Activated naive CD8-positive, alpha-beta T cell treated with anti-CD3 and anti-CD28 coated beads, Interleukin-2, amount 10 ng/mL, durations not matched to agents 7 days and 5 days (primary cell): Measurements from ENCODE around the gene XK. TPM values are rescaled to one million over a fixed set of nuclear protein-coding genes. Genes with fewer than 3 reads are reported as not detected.

ENCODE experiments used
- ATAC-seq: fragments of 150-1000 bp; cut with Tn5 transposase; one replicate; pipeline ENCODE4 v1.10.0; 2021; ENCODE audit warnings: low read depth, moderate library complexity
- POLR2A ChIA-PET: fragments of 350-600 bp; sonication (Branson Sonifier 250); formaldehyde crosslinking; loops from one replicate; lab custom pipeline; 2021; ENCODE audit warnings: antibody characterized with exemption; lab: Charles Lee
- DNase-seq: peaks from one replicate; pipeline ENCODE4 v3.0.0; 2021
- H3K27ac Mint-ChIP-seq: one replicate; pipeline ENCODE4 v1.8.0; 2022; ENCODE audit warnings: mild to moderate bottlenecking, mixed read lengths
- H3K27me3 Mint-ChIP-seq: one replicate; pipeline ENCODE4 v1.8.0; 2022; ENCODE audit warnings: mild to moderate bottlenecking, moderate library complexity, mixed read lengths
- H3K36me3 Mint-ChIP-seq: one replicate; pipeline ENCODE4 v1.8.0; 2021; ENCODE audit warnings: mild to moderate bottlenecking, mixed read lengths
- H3K4me1 Mint-ChIP-seq: one replicate; pipeline ENCODE4 v1.8.0; 2021; ENCODE audit warnings: mixed read lengths
- H3K4me3 Mint-ChIP-seq: one replicate; pipeline ENCODE4 v1.8.0; 2022; ENCODE audit warnings: mild to moderate bottlenecking, moderate library complexity, mixed read lengths
- H3K9me3 Mint-ChIP-seq: one replicate; pipeline ENCODE4 v1.8.0; 2021; ENCODE audit warnings: mixed read lengths
- total RNA-seq, 2 experiments: library from RNA; stranded (reverse); gene quantifications; one replicate each; pipeline ENCODE4 v1.2.3, GENCODE V29; 2021

XK gene
- total RNA-seq, 2 experiments from 2014 or later: 0.08 TPM; not detected in 1

GRCh38 chrX:37690119-37690518 is 4.5 kb downstream of the XK start:
- H3K4me3 Mint-ChIP-seq: no peak overlapping the region
- POLR2A ChIA-PET: no interaction called here
- H3K4me1 Mint-ChIP-seq: no peaks in the 10 kb centered on the region
- DNase-seq (no peak), ATAC-seq (no peak)
- no peaks in the 10 kb centered on the region for H3K36me3 Mint-ChIP-seq
- peaks cover 7% of the 10 kb centered on the region for H3K27me3 Mint-ChIP-seq
- no peak overlapping the region for H3K27ac Mint-ChIP-seq
- H3K9me3 Mint-ChIP-seq: no peaks in the 10 kb centered on the region

GRCh38 chrX:37692918-37693317 is 7.3 kb downstream of the XK start:
- Mint-ChIP-seq H3K27me3 (peaks cover 4% of the 10 kb centered on the region), H3K36me3 (no peaks in the 10 kb centered on the region), H3K9me3 (no peaks in the 10 kb centered on the region), H3K27ac (no peak overlapping the region), H3K4me1 (no peaks in the 10 kb centered on the region), H3K4me3 (no peak overlapping the region)
- no peak for ATAC-seq
- POLR2A ChIA-PET: no interaction called here
- DNase-seq: no peak

- Mint-ChIP-seq H3K27me3 (peaks cover 4% of the 10 kb centered on the region), H3K4me1 (no peaks in the 10 kb centered on the region), H3K36me3 (no peaks in the 10 kb centered on the region), H3K9me3 (no peaks in the 10 kb centered on the region), H3K27ac (no peak overlapping the region), H3K4me3 (no peak overlapping the region)
- POLR2A ChIA-PET: no interaction called here
- DNase-seq (no peak), ATAC-seq (no peak)
These were observed 11.7 kb downstream of the XK start for GRCh38 chrX:37697169-37697760.

GRCh38 chrX:37701588-37701987 is 16.0 kb downstream of the XK start:
- Mint-ChIP-seq H3K9me3 (no peaks in the 10 kb centered on the region), H3K4me3 (no peak overlapping the region), H3K27ac (no peak overlapping the region), H3K27me3 (peaks cover under 1% of the 10 kb centered on the region), H3K4me1 (no peaks in the 10 kb centered on the region), H3K36me3 (no peaks in the 10 kb centered on the region)
- POLR2A ChIA-PET: no interaction called here
- DNase-seq (no peak), ATAC-seq (no peak)

GRCh38 chrX:37711991-37712390 is 26.4 kb downstream of the XK start:
- POLR2A ChIA-PET: no interaction called here
- ATAC-seq (no peak), DNase-seq (no peak)
- Mint-ChIP-seq H3K27me3 (peaks cover 4% of the 10 kb centered on the region), H3K36me3 (no peaks in the 10 kb centered on the region), H3K27ac (no peak overlapping the region), H3K4me3 (no peak overlapping the region), H3K4me1 (no peaks in the 10 kb centered on the region), H3K9me3 (no peaks in the 10 kb centered on the region)

GRCh38 chrX:37712458-37712857 is 26.9 kb downstream of the XK start:
- POLR2A ChIA-PET: no interaction called here
- no peak overlapping the region for H3K4me3 Mint-ChIP-seq
- H3K9me3 Mint-ChIP-seq: no peaks in the 10 kb centered on the region
- no peak for ATAC-seq
- H3K27ac Mint-ChIP-seq: no peak overlapping the region
- H3K27me3 Mint-ChIP-seq: peaks cover 4% of the 10 kb centered on the region
- no peaks in the 10 kb centered on the region for H3K36me3 Mint-ChIP-seq
- H3K4me1 Mint-ChIP-seq: no peaks in the 10 kb centered on the region
- no peak for DNase-seq

- Mint-ChIP-seq H3K9me3 (peaks cover 7% of the 10 kb centered on the region), H3K36me3 (peaks cover 2% of the 10 kb centered on the region)
These were observed 28.9 kb downstream of the XK start for GRCh38 chrX:37714479-37714878.

GRCh38 chrX:37716602-37717001 is 31.0 kb downstream of the XK start:
- DNase-seq (no peak), ATAC-seq (no peak)
- POLR2A ChIA-PET: no interaction called here
- no peak overlapping the region for H3K4me3 Mint-ChIP-seq
- peaks cover 2% of the 10 kb centered on the region for H3K4me1 Mint-ChIP-seq
- peaks cover 4% of the 10 kb centered on the region for H3K27me3 Mint-ChIP-seq
- peaks cover 7% of the 10 kb centered on the region for H3K9me3 Mint-ChIP-seq
- peaks cover 2% of the 10 kb centered on the region for H3K36me3 Mint-ChIP-seq
- H3K27ac Mint-ChIP-seq: no peak overlapping the region

More at GRCh38 chrX:37714479-37714878, 28.9 kb downstream of the XK start:
- Mint-ChIP-seq H3K27ac (no peak overlapping the region), H3K27me3 (peaks cover 4% of the 10 kb centered on the region), H3K4me3 (no peak overlapping the region), H3K4me1 (peaks cover 2% of the 10 kb centered on the region)
- DNase-seq (no peak), ATAC-seq (no peak)
- POLR2A ChIA-PET: no interaction called here

GRCh38 chrX:37717708-37718107 is 32.1 kb downstream of the XK start:
- H3K27ac Mint-ChIP-seq: no peak overlapping the region
- POLR2A ChIA-PET: no interaction called here
- H3K4me1 Mint-ChIP-seq: peaks cover 2% of the 10 kb centered on the region
- H3K4me3 Mint-ChIP-seq: no peak overlapping the region
- peaks cover 7% of the 10 kb centered on the region for H3K9me3 Mint-ChIP-seq
- H3K27me3 Mint-ChIP-seq: peaks cover 4% of the 10 kb centered on the region
- no peak for DNase-seq
- no peak for ATAC-seq
- peaks cover 2% of the 10 kb centered on the region for H3K36me3 Mint-ChIP-seq

GRCh38 chrX:37722595-37722994 is 37.0 kb downstream of the XK start:
- Mint-ChIP-seq H3K27ac (no peak overlapping the region), H3K9me3 (peaks cover 7% of the 10 kb centered on the region), H3K27me3 (peaks cover 4% of the 10 kb centered on the region), H3K4me1 (peaks cover 2% of the 10 kb centered on the region), H3K4me3 (no peak overlapping the region), H3K36me3 (peaks cover 2% of the 10 kb centered on the region)
- POLR2A ChIA-PET: no interaction called here
- no peak for ATAC-seq
- no peak for DNase-seq

GRCh38 chrX:37726346-37726745 is 40.8 kb downstream of the XK start:
- Mint-ChIP-seq H3K27ac (no peak overlapping the region), H3K36me3 (no peaks in the 10 kb centered on the region), H3K4me3 (no peak overlapping the region), H3K27me3 (peaks cover 4% of the 10 kb centered on the region), H3K9me3 (no peaks in the 10 kb centered on the region), H3K4me1 (no peaks in the 10 kb centered on the region)
- ATAC-seq: no peak
- POLR2A ChIA-PET: no interaction called here
- DNase-seq: no peak

GRCh38 chrX:37745354-37745753 is 59.8 kb downstream of the XK start:
- H3K4me3 Mint-ChIP-seq: no peak overlapping the region
- no peaks in the 10 kb centered on the region for H3K9me3 Mint-ChIP-seq
- H3K4me1 Mint-ChIP-seq: peaks cover 15% of the 10 kb centered on the region
- H3K27ac Mint-ChIP-seq: peak overlapping the region; percentile 78
- DNase-seq (peak; percentile 79), ATAC-seq (peak; percentile 85)
- peaks cover 2% of the 10 kb centered on the region for H3K36me3 Mint-ChIP-seq
- peaks cover 2% of the 10 kb centered on the region for H3K27me3 Mint-ChIP-seq
- POLR2A ChIA-PET: interaction anchor here (0.7 to 2.2 kb wide), 4 partner anchors 9 to 79 kb away, joined by 3 to 15 read pairs (median 6); no protein-coding TSS in a partner anchor

GRCh38 chrX:37745835-37746217 is 60.2 kb downstream of the XK start:
- Mint-ChIP-seq H3K4me1 (peaks cover 15% of the 10 kb centered on the region), H3K27ac (peak overlapping the region; percentile 78), H3K36me3 (peaks cover 2% of the 10 kb centered on the region), H3K27me3 (peaks cover 2% of the 10 kb centered on the region), H3K9me3 (no peaks in the 10 kb centered on the region), H3K4me3 (no peak overlapping the region)
- ATAC-seq: peak; percentile 39
- DNase-seq: no peak
- POLR2A ChIA-PET: interaction anchor here (0.7 to 2.2 kb wide), 4 partner anchors 9 to 79 kb away, joined by 3 to 15 read pairs (median 6); no protein-coding TSS in a partner anchor

- peak overlapping the region; percentile 78 for H3K27ac Mint-ChIP-seq
- DNase-seq: no peak
- H3K27me3 Mint-ChIP-seq: peaks cover 2% of the 10 kb centered on the region
- H3K36me3 Mint-ChIP-seq: peaks cover 3% of the 10 kb centered on the region
- H3K4me3 Mint-ChIP-seq: peak overlapping the region; percentile 2
- H3K4me1 Mint-ChIP-seq: peaks cover 16% of the 10 kb centered on the region
- POLR2A ChIA-PET: interaction anchor here (1.5 to 2.2 kb wide), 3 partner anchors 8 to 78 kb away, joined by 3 to 15 read pairs (median 9); no protein-coding TSS in a partner anchor
- no peaks in the 10 kb centered on the region for H3K9me3 Mint-ChIP-seq
- ATAC-seq: peak; percentile 56
These were observed 60.8 kb downstream of the XK start for GRCh38 chrX:37746218-37746941.
